ENCODE measurements around the gene UBA6. TPM values are rescaled to one million over a fixed set of nuclear protein-coding genes. Genes with fewer than 3 reads are reported as not detected.

UBA6 gene
- total and polyA plus RNA-seq, 2 donors (not counting 1 experiment from before 2014, with no cell fraction given), result 90.0 to 92.8 TPM

DNA sequence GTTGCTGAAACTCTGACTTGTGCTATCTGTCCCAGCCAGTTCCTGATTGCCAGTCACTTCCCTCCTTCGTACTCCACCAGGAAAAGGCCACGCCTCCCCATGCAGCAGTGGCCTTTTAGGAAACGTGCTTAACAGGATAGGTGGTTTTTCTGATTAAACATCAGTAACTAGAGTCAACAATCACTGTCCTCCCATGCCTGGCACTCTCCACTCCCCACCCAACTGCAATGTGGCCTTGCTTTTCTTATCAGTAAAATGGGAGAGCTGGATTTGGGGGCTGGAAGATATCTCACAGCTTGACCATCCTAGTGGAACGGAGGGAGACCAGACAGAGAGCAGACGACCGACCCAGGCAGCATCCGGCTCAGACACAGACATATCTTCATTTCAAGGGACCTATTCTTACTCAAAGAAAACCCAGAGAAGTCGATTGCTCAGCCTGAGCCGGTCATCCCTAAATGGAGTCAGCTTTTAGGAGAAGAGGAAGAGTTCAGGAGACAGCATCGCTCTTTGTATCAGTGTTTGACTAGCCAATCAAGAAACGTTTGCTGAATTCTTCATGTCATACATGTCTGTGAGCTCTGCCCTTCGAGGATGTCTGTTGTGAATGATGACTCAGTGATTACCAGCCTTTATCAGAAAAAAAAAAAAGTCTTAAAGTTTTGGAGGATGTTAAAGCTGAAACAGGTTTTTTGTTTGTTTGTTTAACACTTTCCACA lies 12.7 kb upstream of the UBA6 start:
- Histone ChIP-seq H3K4me2 (ENCODE audit: extremely low read depth, insufficient read depth, low read length) (no peak overlapping the region), H3K27ac (ENCODE audit: insufficient read depth, low read length) (peak overlapping the region; percentile 22), H3K36me3 (ENCODE audit: control insufficient read depth, insufficient read depth, low read length) (no peaks in the 10 kb centered on the region), H3K4me1 (ENCODE audit: control insufficient read depth, extremely low read depth, insufficient read depth, low read length) (peaks cover 3% of the 10 kb centered on the region), H3K4me3 (replicated peaks in 1 of 4; ENCODE audit: control extremely low read depth in 1 of 4, insufficient read depth in 1 of 4, low read depth in 3 of 4, low read length in 4 of 4) (no peak overlapping the region), H3K9me3 (ENCODE audit: control insufficient read depth, insufficient read depth, low read depth, low read length) (no peaks in the 10 kb centered on the region), H2AFZ (ENCODE audit: low read length) (no peak overlapping the region), H3K27me3 (ENCODE audit: control insufficient read depth, insufficient read depth, low read length) (no peaks in the 10 kb centered on the region), H3K79me2 (ENCODE audit: control insufficient read depth, insufficient read depth, low read length) (no peaks in the 10 kb centered on the region), H3K9ac (ENCODE audit: insufficient read depth, low read length) (no peak overlapping the region), H4K20me1 (ENCODE audit: control insufficient read depth, extremely low read depth, insufficient read depth, low read length) (no peaks in the 10 kb centered on the region)
- no peak for TF ChIP-seq EZH2 (IDR thresholded peaks at IDR 0.05; ENCODE audit: low read length, missing control alignments)
- TF ChIP-seq, protein P1, sequence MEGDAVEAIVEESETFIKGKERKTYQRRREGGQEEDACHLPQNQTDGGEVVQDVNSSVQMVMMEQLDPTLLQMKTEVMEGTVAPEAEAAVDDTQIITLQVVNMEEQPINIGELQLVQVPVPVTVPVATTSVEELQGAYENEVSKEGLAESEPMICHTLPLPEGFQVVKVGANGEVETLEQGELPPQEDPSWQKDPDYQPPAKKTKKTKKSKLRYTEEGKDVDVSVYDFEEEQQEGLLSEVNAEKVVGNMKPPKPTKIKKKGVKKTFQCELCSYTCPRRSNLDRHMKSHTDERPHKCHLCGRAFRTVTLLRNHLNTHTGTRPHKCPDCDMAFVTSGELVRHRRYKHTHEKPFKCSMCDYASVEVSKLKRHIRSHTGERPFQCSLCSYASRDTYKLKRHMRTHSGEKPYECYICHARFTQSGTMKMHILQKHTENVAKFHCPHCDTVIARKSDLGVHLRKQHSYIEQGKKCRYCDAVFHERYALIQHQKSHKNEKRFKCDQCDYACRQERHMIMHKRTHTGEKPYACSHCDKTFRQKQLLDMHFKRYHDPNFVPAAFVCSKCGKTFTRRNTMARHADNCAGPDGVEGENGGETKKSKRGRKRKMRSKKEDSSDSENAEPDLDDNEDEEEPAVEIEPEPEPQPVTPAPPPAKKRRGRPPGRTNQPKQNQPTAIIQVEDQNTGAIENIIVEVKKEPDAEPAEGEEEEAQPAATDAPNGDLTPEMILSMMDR (conservative IDR thresholded peaks at IDR 0.05 in 1 of 2, IDR thresholded peaks at IDR 0.05 in 1 of 2; ENCODE audit: low read depth in 1 of 2, low read length in 2 of 2), result no peak
- peak; percentile 17 to 56 for DNase-seq (ENCODE audit: low read depth in 2 of 2)

DNA sequence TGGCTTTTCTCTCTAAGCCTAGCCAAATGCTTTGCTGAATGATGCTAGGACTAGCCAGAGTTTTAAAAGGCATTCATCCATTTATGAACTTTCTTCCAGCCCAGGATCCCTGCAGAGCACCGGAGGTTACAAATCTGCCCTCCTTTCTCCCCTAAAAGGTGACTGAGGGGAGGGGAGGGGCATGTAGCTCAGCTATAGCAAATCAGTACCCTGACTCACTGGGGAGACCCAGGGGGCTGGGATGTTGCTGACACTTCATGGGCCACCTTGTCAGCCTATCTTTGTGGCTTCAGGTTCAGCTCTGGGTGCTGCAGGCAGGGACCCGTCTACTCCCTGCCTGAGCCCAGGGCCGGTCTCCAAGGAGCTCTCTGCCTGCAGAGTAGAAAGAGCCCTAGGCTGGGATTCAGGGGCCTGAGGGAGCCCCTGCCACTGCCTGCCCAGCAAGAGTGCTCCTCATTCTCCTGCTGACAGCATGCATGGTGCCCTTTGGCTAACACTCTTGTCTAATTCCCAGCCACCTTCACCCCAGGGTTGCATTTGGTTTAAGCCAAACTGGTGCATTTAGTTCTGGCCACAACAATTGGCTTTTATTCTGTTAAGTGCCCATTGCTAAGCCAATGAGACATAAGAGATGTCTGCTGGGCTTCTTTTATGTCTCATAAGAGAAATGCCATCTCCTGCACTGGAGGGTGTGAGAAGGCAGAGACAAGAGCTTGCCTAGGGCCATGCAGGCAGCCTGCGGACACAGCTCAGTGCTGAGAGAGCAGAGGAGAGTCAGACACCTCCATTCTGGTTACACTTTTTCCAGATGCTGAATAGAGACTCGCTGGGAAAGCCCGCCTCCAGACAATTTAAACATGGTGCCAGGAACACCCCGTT lies 11.9 kb upstream of the UBA6 start:
- H3K79me2 ChIP-seq (ENCODE audit: control insufficient read depth, insufficient read depth, low read length), result no peaks in the 10 kb centered on the region
- no peak overlapping the region for H3K4me2 ChIP-seq (ENCODE audit: extremely low read depth, insufficient read depth, low read length)

More for the DNA sequence above, 11.9 kb upstream of the UBA6 start:
- Histone ChIP-seq H3K36me3 (ENCODE audit: control insufficient read depth, insufficient read depth, low read length) (no peaks in the 10 kb centered on the region), H3K27ac (ENCODE audit: insufficient read depth, low read length) (no peak overlapping the region), H3K27me3 (ENCODE audit: control insufficient read depth, insufficient read depth, low read length) (no peaks in the 10 kb centered on the region), H4K20me1 (ENCODE audit: control insufficient read depth, extremely low read depth, insufficient read depth, low read length) (no peaks in the 10 kb centered on the region), H3K4me3 (replicated peaks in 1 of 4; ENCODE audit: control extremely low read depth in 1 of 4, insufficient read depth in 1 of 4, low read depth in 3 of 4, low read length in 4 of 4) (no peak overlapping the region), H3K9ac (ENCODE audit: insufficient read depth, low read length) (no peak overlapping the region), H2AFZ (ENCODE audit: low read length) (no peak overlapping the region), H3K9me3 (ENCODE audit: control insufficient read depth, insufficient read depth, low read depth, low read length) (no peaks in the 10 kb centered on the region), H3K4me1 (ENCODE audit: control insufficient read depth, extremely low read depth, insufficient read depth, low read length) (peaks cover 3% of the 10 kb centered on the region)
- DNase-seq (ENCODE audit: low read depth in 2 of 2), result no peak
- TF ChIP-seq EZH2 (IDR thresholded peaks at IDR 0.05; ENCODE audit: low read length, missing control alignments), result no peak
- TF ChIP-seq, protein P1 (conservative IDR thresholded peaks at IDR 0.05 in 1 of 2, IDR thresholded peaks at IDR 0.05 in 1 of 2; ENCODE audit: low read depth in 1 of 2, low read length in 2 of 2), result no peak
